ENCODE measurements around the gene ZNF829. TPM values are rescaled to one million over a fixed set of nuclear protein-coding genes. Genes with fewer than 3 reads are reported as not detected.

ZNF829 gene
- total RNA-seq, 4 donors from 2014 or later: 4.3 to 8.7 (median 6.1) TPM

DNA sequence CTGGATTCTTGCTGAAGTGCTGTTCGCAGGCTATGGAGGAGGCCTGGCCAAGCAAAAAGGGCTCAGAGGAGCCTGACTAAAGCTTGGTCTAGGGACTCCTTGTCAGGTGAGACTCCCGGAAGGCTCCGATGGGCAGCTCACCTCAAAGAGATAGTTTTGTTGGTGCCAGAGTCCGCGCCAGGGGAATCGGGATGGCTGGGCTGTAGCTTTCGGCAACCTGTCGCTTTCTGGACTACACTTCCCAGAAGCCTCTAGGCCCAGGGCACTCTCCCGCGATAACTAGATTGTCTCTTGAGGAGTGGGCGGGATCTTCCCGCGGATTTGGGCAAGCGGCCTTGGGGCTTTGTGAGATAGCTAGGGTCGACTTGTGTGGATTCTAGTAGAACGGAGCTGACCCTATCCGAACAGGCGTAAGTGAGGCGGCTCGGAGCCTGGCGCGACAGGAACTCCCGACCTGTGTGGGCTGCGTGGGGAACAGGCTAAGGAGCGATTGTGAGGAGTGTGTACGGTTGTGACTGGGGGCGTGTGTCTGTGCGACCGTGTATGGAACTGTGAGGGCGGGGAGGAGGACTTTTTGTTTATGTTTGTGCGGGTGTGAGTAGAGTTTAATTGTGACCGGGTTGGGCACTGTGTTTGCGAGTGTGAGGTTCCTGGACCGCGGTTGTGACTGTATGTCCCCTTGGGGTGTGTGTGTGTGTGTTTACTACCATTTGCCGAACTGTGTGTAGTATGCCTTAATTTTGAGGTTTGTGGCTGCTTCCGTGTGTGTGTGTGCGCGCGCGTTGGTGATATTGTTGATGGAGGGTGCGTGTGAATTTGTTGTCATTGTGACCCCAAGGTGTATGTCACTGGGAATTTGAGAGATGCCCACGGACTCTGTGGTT lies 65.3 kb downstream of the ZNF829 start, which contains the start of gene ZNF345:
Gene ZNF345, plus strand, starts transcription at position 318 of the 884 bp plus-strand sequence. CDS start 25,955 bp downstream, outside the sequence.
- intact Hi-C loops (cut with DNase I): no loop called here
- peak within 1 kb of the TSS; percentile 26 to 83 (median 80) for H3K27ac ChIP-seq
- TF ChIP-seq POLR2A (IDR thresholded peaks at IDR 0.05): peak in 1 of 2 donors; percentile 41
- TF ChIP-seq, protein P1, sequence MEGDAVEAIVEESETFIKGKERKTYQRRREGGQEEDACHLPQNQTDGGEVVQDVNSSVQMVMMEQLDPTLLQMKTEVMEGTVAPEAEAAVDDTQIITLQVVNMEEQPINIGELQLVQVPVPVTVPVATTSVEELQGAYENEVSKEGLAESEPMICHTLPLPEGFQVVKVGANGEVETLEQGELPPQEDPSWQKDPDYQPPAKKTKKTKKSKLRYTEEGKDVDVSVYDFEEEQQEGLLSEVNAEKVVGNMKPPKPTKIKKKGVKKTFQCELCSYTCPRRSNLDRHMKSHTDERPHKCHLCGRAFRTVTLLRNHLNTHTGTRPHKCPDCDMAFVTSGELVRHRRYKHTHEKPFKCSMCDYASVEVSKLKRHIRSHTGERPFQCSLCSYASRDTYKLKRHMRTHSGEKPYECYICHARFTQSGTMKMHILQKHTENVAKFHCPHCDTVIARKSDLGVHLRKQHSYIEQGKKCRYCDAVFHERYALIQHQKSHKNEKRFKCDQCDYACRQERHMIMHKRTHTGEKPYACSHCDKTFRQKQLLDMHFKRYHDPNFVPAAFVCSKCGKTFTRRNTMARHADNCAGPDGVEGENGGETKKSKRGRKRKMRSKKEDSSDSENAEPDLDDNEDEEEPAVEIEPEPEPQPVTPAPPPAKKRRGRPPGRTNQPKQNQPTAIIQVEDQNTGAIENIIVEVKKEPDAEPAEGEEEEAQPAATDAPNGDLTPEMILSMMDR (IDR thresholded peaks at IDR 0.05): no peak
- H3K4me1 ChIP-seq: peaks cover 4 to 16% of the 10 kb centered on the region in 2 donors
- peak; percentile 93 to 94 for DNase-seq
- no peaks in the 10 kb centered on the region for H3K27me3 ChIP-seq
- H3K4me3 ChIP-seq (replicated peaks in 1 of 3): peak within 1 kb of the TSS; percentile 20 to 57 (median 42)
- peaks cover 3 to 4% of the 10 kb centered on the region in 2 donors for H3K36me3 ChIP-seq
- no peaks in the 10 kb centered on the region for H3K9me3 ChIP-seq
- 0% methylated on average over 33 to 40 of the region's 43 CpGs for WGBS, 2 donors

DNA sequence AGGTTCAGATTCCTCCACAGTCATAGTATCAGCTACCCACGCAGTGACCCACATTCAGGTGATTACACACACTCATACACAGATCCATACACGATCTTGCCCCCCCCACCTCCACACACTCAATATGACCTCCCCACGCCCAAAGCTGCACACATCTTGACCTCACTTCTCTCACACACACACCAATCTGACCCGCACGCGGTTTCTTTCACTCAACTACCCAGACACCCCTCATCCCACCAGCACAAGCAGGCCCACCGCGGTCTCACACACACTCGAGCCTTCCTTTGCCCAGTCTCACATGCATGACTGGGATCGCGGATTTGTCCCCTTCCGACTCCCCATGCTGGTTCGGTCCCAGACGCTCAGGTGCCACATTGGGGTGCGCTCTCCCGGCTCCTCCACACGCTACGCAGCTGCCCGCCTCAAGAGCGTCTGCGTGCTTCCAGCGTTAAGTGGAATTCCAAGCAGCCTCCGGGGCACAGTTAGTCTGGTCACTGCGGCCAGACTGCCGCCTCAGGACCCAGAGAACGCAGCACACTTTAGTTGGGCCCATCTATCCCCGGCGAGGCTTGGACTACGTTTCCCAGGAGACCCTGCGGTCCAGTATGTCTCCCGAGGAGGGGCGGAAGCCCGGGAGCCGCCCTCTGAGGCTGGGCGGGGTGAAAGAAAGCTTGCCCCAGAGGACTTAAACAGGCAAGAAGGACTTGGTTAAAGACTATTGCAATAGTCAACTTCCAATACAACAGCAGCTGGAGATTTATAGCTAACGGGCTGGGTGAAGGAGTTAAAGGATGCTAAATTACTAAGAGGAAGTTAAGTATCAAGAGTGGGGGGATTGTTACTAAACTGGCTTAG lies 66.2 kb downstream of the ZNF829 start:
- peak overlapping the region; percentile 26 to 83 (median 80) for H3K27ac ChIP-seq
- 1% methylated on average over 30 to 34 of the region's 36 CpGs for WGBS, 2 donors
- peak; percentile 89 to 93 for DNase-seq
- H3K27me3 ChIP-seq: no peaks in the 10 kb centered on the region
- H3K4me3 ChIP-seq (replicated peaks in 1 of 3): peak overlapping the region; percentile 20 to 57 (median 42)
- H3K36me3 ChIP-seq: peaks cover 0 to 4% of the 10 kb centered on the region in 2 donors
- no peaks in the 10 kb centered on the region for H3K9me3 ChIP-seq
- peaks cover 4 to 16% of the 10 kb centered on the region in 2 donors for H3K4me1 ChIP-seq
- TF ChIP-seq, protein P1 (IDR thresholded peaks at IDR 0.05): no peak
- peak in 1 of 2 donors; percentile 49 for TF ChIP-seq POLR2A (IDR thresholded peaks at IDR 0.05)
- intact Hi-C loops (cut with DNase I): no loop called here

DNA sequence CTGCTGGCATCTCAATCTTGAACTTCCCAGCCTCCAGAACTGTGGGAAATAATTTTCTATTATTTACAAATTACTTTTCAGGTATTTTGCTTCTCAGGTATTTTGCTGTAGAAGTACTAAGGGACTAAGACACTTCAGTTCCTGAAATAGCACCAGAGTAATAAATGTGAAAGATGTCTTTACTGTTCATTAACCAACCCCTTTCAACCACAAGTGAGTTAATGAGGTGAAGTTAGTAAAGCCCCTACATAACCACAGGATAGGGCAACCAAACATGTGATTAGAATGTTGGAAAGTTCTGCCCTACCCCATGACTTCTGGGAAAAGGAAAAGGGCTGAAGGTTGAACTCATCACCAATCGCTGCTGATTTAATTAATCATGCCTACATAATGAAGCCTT lies 68.1 kb downstream of the ZNF829 start:
- Histone ChIP-seq H3K27me3 (no peaks in the 10 kb centered on the region), H3K27ac (no peak overlapping the region), H3K9me3 (no peaks in the 10 kb centered on the region), H3K4me3 (replicated peaks in 1 of 3) (no peak overlapping the region), H3K4me1 (peaks cover 4 to 16% of the 10 kb centered on the region in 2 donors), H3K36me3 (no peaks in the 10 kb centered on the region)
- intact Hi-C loops (cut with DNase I): no loop called here
- WGBS, 2 donors: 77 to 95% methylated on average over 1 of the region's 1 CpG
- no peak for TF ChIP-seq POLR2A (IDR thresholded peaks at IDR 0.05)
- TF ChIP-seq, protein P1 (IDR thresholded peaks at IDR 0.05): no peak
- DNase-seq: no peak

DNA sequence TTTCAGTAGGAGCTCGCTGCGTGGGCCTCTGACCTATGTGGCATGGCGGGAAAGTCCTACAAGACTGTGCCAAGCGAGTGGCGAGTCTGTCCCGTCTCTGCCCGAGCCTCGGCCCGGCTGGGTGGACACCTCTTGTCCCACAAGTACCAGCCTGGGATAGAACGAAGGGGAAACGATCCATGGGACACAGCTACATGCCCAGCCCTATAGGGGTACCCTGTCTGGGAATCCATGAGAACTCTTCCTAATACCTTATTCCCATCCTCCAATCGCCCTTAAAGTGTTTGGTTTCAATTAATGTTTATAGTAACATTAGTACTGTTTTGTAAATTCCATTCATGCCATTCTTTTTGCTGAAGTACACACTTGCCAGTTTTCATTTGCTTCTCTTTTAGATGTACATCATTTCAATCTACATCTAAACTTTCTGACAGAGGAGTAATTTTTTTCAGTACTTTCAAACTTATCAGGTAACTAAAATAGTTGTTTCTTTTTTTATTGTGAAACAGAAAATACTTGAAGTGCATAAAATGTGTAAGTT lies 77.2 kb downstream of the ZNF829 start:
- Histone ChIP-seq H3K27ac (peak overlapping the region; percentile 79 to 92 (median 85)), H3K4me1 (peaks cover 9 to 11% of the 10 kb centered on the region in 2 donors), H3K9me3 (no peaks in the 10 kb centered on the region), H3K36me3 (no peaks in the 10 kb centered on the region), H3K4me3 (replicated peaks in 1 of 3) (peak overlapping the region; percentile 65 to 92 (median 89)), H3K27me3 (no peaks in the 10 kb centered on the region)
- WGBS, 2 donors: 2 to 6% methylated on average over 10 to 12 of the region's 12 CpGs
- intact Hi-C loops (cut with DNase I): no loop called here
- no peak for DNase-seq
- TF ChIP-seq POLR2A (IDR thresholded peaks at IDR 0.05): no peak
- TF ChIP-seq, protein P1 (IDR thresholded peaks at IDR 0.05): no peak

Small RNA genes within 50 kb of the gene (small RNA-seq; reads per million reads assigned to genes)
- not detected for gene RF00019

Other genes with a start within 250 kb of the ZNF829 start
- gene ZNF461, start 249.5 kb downstream of the ZNF829 start, total RNA-seq: 10 to 100 TPM; 13.2 to 19.5 (median 16.2) TPM
- 10 to 100 TPM in 3 of 4 donors, 1 to 10 TPM in 1; 8.0 to 27.9 (median 14.3) TPM for gene ZNF567, start 228.7 kb downstream of the ZNF829 start, total RNA-seq
- gene ZNF850, start 143.5 kb downstream of the ZNF829 start, total RNA-seq: 1 to 10 TPM; 2.4 to 4.8 (median 3.7) TPM
- gene ZNF790, start 77.9 kb downstream of the ZNF829 start, total RNA-seq: 10 to 100 TPM in 3 of 4 donors, 1 to 10 TPM in 1; 9.8 to 18.7 (median 14.6) TPM
- gene ZNF345, start 65.4 kb downstream of the ZNF829 start, total RNA-seq: 10 to 100 TPM in 1 of 4 donors, 1 to 10 TPM in 3; 6.0 to 11.6 (median 8.2) TPM
- gene ZNF568, start within 50 bp of the ZNF829 start, total RNA-seq: 10 to 100 TPM; 14.2 to 25.8 (median 16.8) TPM
- gene ZNF420, start 162.1 kb upstream of the ZNF829 start, total RNA-seq: 10 to 100 TPM; 15.8 to 26.6 (median 16.8) TPM

Data from thyroid gland (tissue), 4 donors.